Uterus (tissue), 2 donors: ENCODE data around the gene GAS7.

Experiments used
- CTCF ChIP-seq, 4 experiments: fragments of 200-600 bp in 2 of 4; fragments of 450-650 bp in 2 of 4; sonication (generic) in 2 of 4; IDR thresholded peaks; one replicate each; pipeline ENCODE4 v1.5.1; 2016 to 2019; ENCODE audit warnings: antibody characterized with exemption in 4 of 4, mild to moderate bottlenecking in 2 of 4, moderate library complexity in 1 of 4
- POLR2A ChIP-seq, 2 donors: fragments of 450-650 bp; IDR thresholded peaks; one replicate each; pipeline ENCODE4 v1.6.1; 2016; ENCODE audit warnings: antibody characterized with exemption in 2 of 2, mild to moderate bottlenecking in 1 of 2, moderate library complexity in 1 of 2

- TF ChIP-seq CTCF (IDR thresholded peaks at IDR 0.05), result no peak
- no peak for TF ChIP-seq POLR2A (IDR thresholded peaks at IDR 0.05)
These were observed 267.2 kb downstream of the GAS7 start for GRCh38 chr17:9931144-9931741.
